GM13977 (cell line): Measurements from ENCODE around the gene JUND.

Source experiments
- DNase-seq: peaks from one replicate; pipeline ENCODE4 v3.0.0; 2012; ENCODE audit warnings: low spot score
- CTCF ChIP-seq: IDR thresholded peaks from 2 replicates; pipeline ENCODE4 v1.5.1; 2012; ENCODE audit warnings: mild to moderate bottlenecking, control low read depth; ENCODE audit not compliant: insufficient read depth; ENCODE audit errors: extremely low read depth, missing control alignments
- in situ Hi-C: fragments of 300-500 bp; cut with MboI; formaldehyde crosslinking; loops from one replicate; pipeline ENCODE4 v1.12.0; 2022; ENCODE audit warnings: low sequenced_read_pairs, low pct_unique_long_range_greater_than_20kb, mixed read lengths, inconsistent platforms; ENCODE audit not compliant: unreplicated experiment

JUND gene

GRCh38 chr19:18309525-18310064, 28.2 kb upstream of the JUND start:
- TF ChIP-seq CTCF: no peak
- DNase-seq: peak; percentile 8
- in situ Hi-C loops: no loop called here

- in situ Hi-C loops: no loop called here
- no peak for DNase-seq
- no peak for TF ChIP-seq CTCF
Measured at GRCh38 chr19:18308948-18309325, 27.5 kb upstream of the JUND start.

- DNase-seq: peak; percentile 14
- TF ChIP-seq CTCF: no peak
- in situ Hi-C loops: no loop called here
Measured at GRCh38 chr19:18308051-18308947, 26.9 kb upstream of the JUND start.

GRCh38 chr19:18307271-18307681, 25.9 kb upstream of the JUND start:
- DNase-seq: no peak
- no peak for TF ChIP-seq CTCF
- in situ Hi-C loops: no loop called here

GRCh38 chr19:18306888-18307260, 25.5 kb upstream of the JUND start:
- no peak for DNase-seq
- in situ Hi-C loops: no loop called here

More at GRCh38 chr19:18306888-18307260, 25.5 kb upstream of the JUND start:
- TF ChIP-seq CTCF: no peak
